ENCODE results near the gene IDH3A.

The IDH3A gene

GRCh38 chr15:78182821-78183220 lies 33.7 kb downstream of the IDH3A start:
- H3K4me1 ChIP-seq (ENCODE audit: control insufficient read depth, low read length), result no peaks in the 10 kb centered on the region
- no peak overlapping the region for H3K27ac ChIP-seq (ENCODE audit: low read depth, low read length)
- no peaks in the 10 kb centered on the region for H3K9me3 ChIP-seq (ENCODE audit: control insufficient read depth, insufficient read depth, low read length)
- peaks cover 2% of the 10 kb centered on the region for H3K27me3 ChIP-seq (ENCODE audit: control insufficient read depth, low read length)
- no peak overlapping the region for H3K4me3 ChIP-seq (ENCODE audit: low read length)
- TF ChIP-seq CTCF (IDR thresholded peaks at IDR 0.05; ENCODE audit: low read depth, low read length, poor library complexity, severe bottlenecking) (no peak), EZH2phosphoT487 (IDR thresholded peaks at IDR 0.05; ENCODE audit: borderline replicate concordance, low read length) (no peak)
- H3K36me3 ChIP-seq (ENCODE audit: control insufficient read depth, low read length), result no peaks in the 10 kb centered on the region
- H4K20me1 ChIP-seq (ENCODE audit: control insufficient read depth, insufficient read depth, low read depth, low read length), result no peaks in the 10 kb centered on the region
- no peaks in the 10 kb centered on the region for H3K79me2 ChIP-seq (ENCODE audit: control insufficient read depth, low read length)
- H3K4me2 ChIP-seq (ENCODE audit: low read length), result no peak overlapping the region
- H3K9me2 ChIP-seq (replicated peaks; ENCODE audit: control insufficient read depth, low read length), result no peaks in the 10 kb centered on the region
- H3F3A ChIP-seq (ENCODE audit: control insufficient read depth, insufficient read depth), result no peaks in the 10 kb centered on the region

GRCh38 chr15:78192826-78193594 lies 43.8 kb downstream of the IDH3A start:
- H3K36me3 ChIP-seq (ENCODE audit: control insufficient read depth, low read length), result no peaks in the 10 kb centered on the region
- H3K4me2 ChIP-seq (ENCODE audit: low read length), result no peak overlapping the region
- H3K4me1 ChIP-seq (ENCODE audit: control insufficient read depth, low read length), result no peaks in the 10 kb centered on the region
- no peak overlapping the region for H3K27ac ChIP-seq (ENCODE audit: low read depth, low read length)
- no peaks in the 10 kb centered on the region for H3F3A ChIP-seq (ENCODE audit: control insufficient read depth, insufficient read depth)
- H4K20me1 ChIP-seq (ENCODE audit: control insufficient read depth, insufficient read depth, low read depth, low read length), result no peaks in the 10 kb centered on the region
- no peak overlapping the region for H3K4me3 ChIP-seq (ENCODE audit: low read length)
- H3K9me3 ChIP-seq (ENCODE audit: control insufficient read depth, insufficient read depth, low read length), result no peaks in the 10 kb centered on the region
- no peaks in the 10 kb centered on the region for H3K9me2 ChIP-seq (replicated peaks; ENCODE audit: control insufficient read depth, low read length)
- H3K79me2 ChIP-seq (ENCODE audit: control insufficient read depth, low read length), result no peaks in the 10 kb centered on the region
- H3K27me3 ChIP-seq (ENCODE audit: control insufficient read depth, low read length), result peaks cover 4% of the 10 kb centered on the region; the same call in 1 of the 2 replicates
- TF ChIP-seq EZH2phosphoT487 (IDR thresholded peaks at IDR 0.05; ENCODE audit: borderline replicate concordance, low read length), result no peak
- TF ChIP-seq CTCF (IDR thresholded peaks at IDR 0.05; ENCODE audit: low read depth, low read length, poor library complexity, severe bottlenecking), result no peak

- TF ChIP-seq CTCF (IDR thresholded peaks at IDR 0.05; ENCODE audit: low read depth, low read length, poor library complexity, severe bottlenecking) (no peak), EZH2phosphoT487 (IDR thresholded peaks at IDR 0.05; ENCODE audit: borderline replicate concordance, low read length) (no peak)
- H3K27ac ChIP-seq (ENCODE audit: low read depth, low read length), result no peak overlapping the region
- no peaks in the 10 kb centered on the region for H3K9me2 ChIP-seq (replicated peaks; ENCODE audit: control insufficient read depth, low read length)
- no peaks in the 10 kb centered on the region for H4K20me1 ChIP-seq (ENCODE audit: control insufficient read depth, insufficient read depth, low read depth, low read length)
- H3K4me3 ChIP-seq (ENCODE audit: low read length), result no peak overlapping the region
- no peaks in the 10 kb centered on the region for H3K4me1 ChIP-seq (ENCODE audit: control insufficient read depth, low read length)
- H3K9me3 ChIP-seq (ENCODE audit: control insufficient read depth, insufficient read depth, low read length), result no peaks in the 10 kb centered on the region
- no peaks in the 10 kb centered on the region for H3F3A ChIP-seq (ENCODE audit: control insufficient read depth, insufficient read depth)
- no peaks in the 10 kb centered on the region for H3K79me2 ChIP-seq (ENCODE audit: control insufficient read depth, low read length)
- peaks cover 4% of the 10 kb centered on the region; the same call in 1 of the 2 replicates for H3K27me3 ChIP-seq (ENCODE audit: control insufficient read depth, low read length)
- H3K36me3 ChIP-seq (ENCODE audit: control insufficient read depth, low read length), result no peaks in the 10 kb centered on the region
- no peak overlapping the region for H3K4me2 ChIP-seq (ENCODE audit: low read length)
Observed at GRCh38 chr15:78193731-78194567, 44.8 kb downstream of the IDH3A start.
